LNCAP (cell line): ENCODE results near the gene STK17A.

Experiments
- CTCF ChIP-seq: fragments of 450-650 bp; IDR thresholded peaks from 2 replicates; pipeline ENCODE4 v1.5.1; 2017; ENCODE audit warnings: mild to moderate bottlenecking

The STK17A gene

GRCh38 chr7:43540471-43540870 is 42.4 kb upstream of the STK17A start:
- no peak for TF ChIP-seq CTCF

- TF ChIP-seq CTCF, result no peak
Measured at GRCh38 chr7:43542716-43543115, 40.2 kb upstream of the STK17A start.

- TF ChIP-seq CTCF, result no peak
Measured at GRCh38 chr7:43546231-43546630, 36.7 kb upstream of the STK17A start.

- TF ChIP-seq CTCF, result no peak
Measured at GRCh38 chr7:43550427-43550826, 32.5 kb upstream of the STK17A start.

- no peak for TF ChIP-seq CTCF
Measured at GRCh38 chr7:43552122-43552521, 30.8 kb upstream of the STK17A start.

- no peak for TF ChIP-seq CTCF
Measured at GRCh38 chr7:43553999-43554398, 28.9 kb upstream of the STK17A start.

GRCh38 chr7:43554423-43554822 is 28.5 kb upstream of the STK17A start:
- TF ChIP-seq CTCF, result no peak

GRCh38 chr7:43557831-43558495 is 24.9 kb upstream of the STK17A start:
- TF ChIP-seq CTCF, result no peak
